OCI-LY3 (cell line): ENCODE results near the gene EIF5A.
A peak's percentile ranks its signal among the peaks of the same experiment; 100 is the strongest.
"Not testable (repeated sequence)": the region's sequence is repeated elsewhere in the genome, so short reads cannot be mapped to it uniquely, and the experiment has no call there.

Source experiments
- H2AFZ ChIP-seq: fragments of 200-600, 300-600 bp; shearing (Covaris generic); 2 replicates; pipeline ENCODE4 v1.6.0; 2014; ENCODE audit warnings: antibody characterized with exemption, low read depth, low read length
- H3K27ac ChIP-seq: fragments of 200-600, 300-600 bp; sonication (generic); 2 replicates; pipeline ENCODE4 v1.5.1; 2014; ENCODE audit warnings: mild to moderate bottlenecking, low read length, moderate library complexity, mixed read lengths
- H3K27me3 ChIP-seq: fragments of 200-600, 300-600 bp; sonication (generic); 2 replicates; pipeline ENCODE4 v1.6.1; 2014; ENCODE audit warnings: low read depth, low read length, mixed read lengths
- H3K36me3 ChIP-seq: fragments of 200-600, 300-600 bp; sonication (generic); replicated peaks from 2 replicates; pipeline ENCODE3; 2014; ENCODE audit warnings: low read depth, low read length, mixed read lengths
- H3K4me1 ChIP-seq: fragments of 300-600, 200-600 bp; sonication (generic); 2 replicates; pipeline ENCODE4 v1.6.1; 2014; ENCODE audit warnings: low read length, mixed read lengths
- H3K4me2 ChIP-seq: fragments of 200-600, 300-600 bp; sonication (generic); 2 replicates; pipeline ENCODE4 v1.6.1; 2014; ENCODE audit warnings: low read length, mixed read lengths
- H3K4me3 ChIP-seq: fragments of 300-600, 200-600 bp; sonication (generic); 2 replicates; pipeline ENCODE4 v1.5.1; 2014; ENCODE audit warnings: antibody characterized with exemption, mild to moderate bottlenecking, low read length, moderate library complexity
- H3K79me2 ChIP-seq: fragments of 300-600, 200-600 bp; shearing (Covaris generic); 2 replicates; pipeline ENCODE4 v1.6.1; 2014; ENCODE audit warnings: mild to moderate bottlenecking, low read length, mixed read lengths
- H3K9ac ChIP-seq: fragments of 300-600, 200-600 bp; shearing (Covaris generic); 2 replicates; pipeline ENCODE4 v1.6.0; 2014; ENCODE audit warnings: mild to moderate bottlenecking, low read length, moderate library complexity
- H3K9me3 ChIP-seq: fragments of 200-600, 300-600 bp; shearing (Covaris generic); 2 replicates; pipeline ENCODE4 v1.6.1; 2014; ENCODE audit warnings: low read length, mixed read lengths; ENCODE audit not compliant: insufficient read depth
- H4K20me1 ChIP-seq: fragments of 200-600, 300-600 bp; sonication (generic); 2 replicates; pipeline ENCODE4 v1.6.1; 2016; ENCODE audit warnings: low read length, mixed read lengths; ENCODE audit not compliant: insufficient read depth
- EZH2phosphoT487 ChIP-seq: fragments of 200-600 bp; shearing (Covaris generic); IDR thresholded peaks from 2 replicates; pipeline ENCODE4 v1.6.1; 2018; ENCODE audit warnings: antibody characterized with exemption, mixed run types, low read depth
- TF ChIP-seq, protein P1 (sequence below): fragments of 200-600, 300-600 bp; sonication (generic); IDR thresholded peaks from 2 replicates; pipeline ENCODE4 v1.5.1; 2014; ENCODE audit warnings: antibody characterized with exemption, low read length, low read depth

Gene EIF5A

DNA sequence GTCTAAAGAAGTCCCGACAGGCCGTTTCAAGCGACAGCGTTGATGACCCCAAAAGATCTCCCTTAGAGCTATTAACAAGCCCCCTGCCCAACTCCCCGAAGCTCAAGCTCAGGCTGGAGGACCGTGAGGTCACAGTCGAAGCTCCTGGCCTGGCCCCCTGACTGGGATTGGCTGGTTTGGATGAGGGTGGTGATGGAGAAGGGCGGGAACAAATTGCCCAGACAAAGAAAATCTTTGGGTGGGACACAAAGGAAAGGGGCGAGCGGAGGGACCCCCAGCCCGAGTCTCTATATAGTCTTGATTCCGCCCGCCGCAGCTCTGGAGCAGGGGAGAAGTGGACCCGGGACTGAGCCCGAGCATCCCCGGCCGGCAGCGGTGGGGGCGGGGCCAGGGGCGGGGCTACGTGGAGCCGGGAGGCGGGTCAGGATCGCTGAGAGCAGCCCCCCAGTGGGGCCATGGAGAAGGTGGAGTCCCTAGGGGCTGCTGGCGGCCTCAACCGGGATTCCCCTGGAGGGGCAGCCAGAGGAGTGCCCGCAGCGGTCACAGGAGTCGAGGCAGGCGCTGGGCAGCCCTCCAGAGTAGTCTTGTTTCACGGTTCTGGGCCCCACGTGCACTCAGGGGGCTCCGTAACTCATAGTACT is 22.7 kb downstream of the EIF5A start:
- Histone ChIP-seq H2AFZ (0 out of 2 replicates have a peak overlapping the region, but pooled peaks have one; percentile 32), H3K27me3 (no peaks in the 10 kb centered on the region), H3K27ac (peak overlapping the region; percentile 93), H3K36me3 (no peaks in the 10 kb centered on the region), H3K4me2 (peak overlapping the region; percentile 89), H3K9me3 (no peaks in the 10 kb centered on the region), H3K4me1 (peaks cover 30% of the 10 kb centered on the region), H3K79me2 (peaks cover 16% of the 10 kb centered on the region), H3K9ac (peak overlapping the region; percentile 94), H3K4me3 (peak overlapping the region; percentile 88), H4K20me1 (no peaks in the 10 kb centered on the region)
- TF ChIP-seq EZH2phosphoT487 = no peak
- TF ChIP-seq, protein P1, sequence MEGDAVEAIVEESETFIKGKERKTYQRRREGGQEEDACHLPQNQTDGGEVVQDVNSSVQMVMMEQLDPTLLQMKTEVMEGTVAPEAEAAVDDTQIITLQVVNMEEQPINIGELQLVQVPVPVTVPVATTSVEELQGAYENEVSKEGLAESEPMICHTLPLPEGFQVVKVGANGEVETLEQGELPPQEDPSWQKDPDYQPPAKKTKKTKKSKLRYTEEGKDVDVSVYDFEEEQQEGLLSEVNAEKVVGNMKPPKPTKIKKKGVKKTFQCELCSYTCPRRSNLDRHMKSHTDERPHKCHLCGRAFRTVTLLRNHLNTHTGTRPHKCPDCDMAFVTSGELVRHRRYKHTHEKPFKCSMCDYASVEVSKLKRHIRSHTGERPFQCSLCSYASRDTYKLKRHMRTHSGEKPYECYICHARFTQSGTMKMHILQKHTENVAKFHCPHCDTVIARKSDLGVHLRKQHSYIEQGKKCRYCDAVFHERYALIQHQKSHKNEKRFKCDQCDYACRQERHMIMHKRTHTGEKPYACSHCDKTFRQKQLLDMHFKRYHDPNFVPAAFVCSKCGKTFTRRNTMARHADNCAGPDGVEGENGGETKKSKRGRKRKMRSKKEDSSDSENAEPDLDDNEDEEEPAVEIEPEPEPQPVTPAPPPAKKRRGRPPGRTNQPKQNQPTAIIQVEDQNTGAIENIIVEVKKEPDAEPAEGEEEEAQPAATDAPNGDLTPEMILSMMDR = no peak

DNA sequence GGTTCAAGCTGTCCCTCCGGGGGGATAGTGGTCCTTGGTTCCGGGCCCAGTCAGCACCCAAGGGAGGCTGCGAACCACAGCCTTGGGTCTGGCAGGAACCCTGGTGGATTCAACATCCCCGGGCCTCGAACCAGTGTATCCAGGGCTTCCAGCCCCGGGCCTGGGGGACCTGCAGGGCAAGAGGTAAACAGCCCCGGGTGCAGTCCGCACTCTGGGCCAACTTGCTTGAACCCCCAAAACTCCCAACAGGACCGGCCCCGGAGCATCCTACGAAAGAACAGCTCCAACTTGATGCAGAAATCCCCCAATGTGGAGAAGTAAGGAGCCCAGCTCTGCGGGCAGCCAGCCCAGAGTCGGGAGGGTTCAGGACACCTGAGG is 23.2 kb downstream of the EIF5A start:
- H3K4me2 ChIP-seq = peak overlapping the region; percentile 89
- H2AFZ ChIP-seq = no peak overlapping the region
- H3K27me3 ChIP-seq = no peaks in the 10 kb centered on the region
- peaks cover 16% of the 10 kb centered on the region for H3K79me2 ChIP-seq
- no peaks in the 10 kb centered on the region for H3K9me3 ChIP-seq
- peak overlapping the region; percentile 93 for H3K27ac ChIP-seq
- H3K9ac ChIP-seq = peak overlapping the region; percentile 94
- TF ChIP-seq EZH2phosphoT487 = no peak
- TF ChIP-seq, protein P1 = no peak
- H3K36me3 ChIP-seq = no peaks in the 10 kb centered on the region
- no peaks in the 10 kb centered on the region for H4K20me1 ChIP-seq
- peaks cover 32% of the 10 kb centered on the region for H3K4me1 ChIP-seq
- H3K4me3 ChIP-seq = peak overlapping the region; percentile 88

- Histone ChIP-seq H3K36me3 (no peaks in the 10 kb centered on the region), H3K4me3 (peak overlapping the region; percentile 67), H3K9ac (peak overlapping the region; percentile 54), H3K79me2 (peaks cover 23% of the 10 kb centered on the region), H3K27ac (peak overlapping the region; percentile 59), H3K4me1 (peaks cover 42% of the 10 kb centered on the region), H3K9me3 (no peaks in the 10 kb centered on the region), H3K4me2 (peak overlapping the region; percentile 80), H3K27me3 (no peaks in the 10 kb centered on the region), H2AFZ (peak overlapping the region; percentile 30; the same call in 1 of the 2 replicates), H4K20me1 (no peaks in the 10 kb centered on the region)
- TF ChIP-seq, protein P1 = no peak
- no peak for TF ChIP-seq EZH2phosphoT487
Measured at GRCh38 chr17:7332111-7332510, 24.7 kb downstream of the EIF5A start.

GRCh38 chr17:7332600-7333069 is 25.2 kb downstream of the EIF5A start:
- peaks cover 44% of the 10 kb centered on the region for H3K4me1 ChIP-seq
- H3K4me2 ChIP-seq = peak overlapping the region; percentile 80
- H3K27ac ChIP-seq = peak overlapping the region; percentile 59
- not testable (repeated sequence) for H3K9me3 ChIP-seq, H3K27me3 ChIP-seq, H4K20me1 ChIP-seq, H3K36me3 ChIP-seq, H2AFZ ChIP-seq
- H3K4me3 ChIP-seq = peak overlapping the region; percentile 67
- peak overlapping the region; percentile 54 for H3K9ac ChIP-seq
- H3K79me2 ChIP-seq = peaks cover 22% of the 10 kb centered on the region
